ENCODE results near the gene OR6B2. TPM values are rescaled to one million over a fixed set of nuclear protein-coding genes. Genes with fewer than 3 reads are reported as not detected.

OR6B2 gene
- total RNA-seq, 1 donor from 2014 or later = not detected

- Histone ChIP-seq H3K36me3 (ENCODE audit: control insufficient read depth, insufficient read depth, low read length) (no peaks in the 10 kb centered on the region), H3K4me3 (ENCODE audit: low read depth, low read length) (no peak overlapping the region), H3K27me3 (ENCODE audit: control insufficient read depth, insufficient read depth, low read length) (peaks cover 6% of the 10 kb centered on the region)
- TF ChIP-seq CTCF (IDR thresholded peaks at IDR 0.05; ENCODE audit: insufficient read depth, low read length, severe bottlenecking) = no peak
- DNase-seq (ENCODE audit: low read depth) (no peak), FAIRE-seq (no peak)
Observed at GRCh38 chr2:240055177-240055917, 25.1 kb upstream of the OR6B2 start.

GRCh38 chr2:240053173-240054155 is 23.2 kb upstream of the OR6B2 start, which contains the start of gene OR6B3:
Gene OR6B3 (minus strand): TSS chr2:240053521.
- DNase-seq (ENCODE audit: low read depth) (no peak), FAIRE-seq (peak; percentile 50)
- TF ChIP-seq CTCF (IDR thresholded peaks at IDR 0.05; ENCODE audit: insufficient read depth, low read length, severe bottlenecking) = no peak
- Histone ChIP-seq H3K27me3 (ENCODE audit: control insufficient read depth, insufficient read depth, low read length) (peaks cover 6% of the 10 kb centered on the region), H3K4me3 (ENCODE audit: low read depth, low read length) (no peak within 1 kb of the TSS), H3K36me3 (ENCODE audit: control insufficient read depth, insufficient read depth, low read length) (no peaks in the 10 kb centered on the region)

GRCh38 chr2:240052524-240052923 is 22.3 kb upstream of the OR6B2 start:
- Histone ChIP-seq H3K4me3 (ENCODE audit: low read depth, low read length) (no peak overlapping the region), H3K36me3 (ENCODE audit: control insufficient read depth, insufficient read depth, low read length) (no peaks in the 10 kb centered on the region), H3K27me3 (ENCODE audit: control insufficient read depth, insufficient read depth, low read length) (peaks cover 6% of the 10 kb centered on the region)
- TF ChIP-seq CTCF (IDR thresholded peaks at IDR 0.05; ENCODE audit: insufficient read depth, low read length, severe bottlenecking) = no peak
- no peak for DNase-seq (ENCODE audit: low read depth)
- no peak for FAIRE-seq

- no peak overlapping the region for H3K4me3 ChIP-seq (ENCODE audit: low read depth, low read length)
- DNase-seq (ENCODE audit: low read depth) (no peak), FAIRE-seq (no peak)
- H3K27me3 ChIP-seq (ENCODE audit: control insufficient read depth, insufficient read depth, low read length) = peaks cover 6% of the 10 kb centered on the region
- TF ChIP-seq CTCF (IDR thresholded peaks at IDR 0.05; ENCODE audit: insufficient read depth, low read length, severe bottlenecking) = no peak
- H3K36me3 ChIP-seq (ENCODE audit: control insufficient read depth, insufficient read depth, low read length) = no peaks in the 10 kb centered on the region
Observed at GRCh38 chr2:240051697-240052096, 21.5 kb upstream of the OR6B2 start.

GRCh38 chr2:240050278-240050677 is 20.0 kb upstream of the OR6B2 start:
- Histone ChIP-seq H3K27me3 (ENCODE audit: control insufficient read depth, insufficient read depth, low read length) (peaks cover 6% of the 10 kb centered on the region), H3K36me3 (ENCODE audit: control insufficient read depth, insufficient read depth, low read length) (no peaks in the 10 kb centered on the region), H3K4me3 (ENCODE audit: low read depth, low read length) (no peak overlapping the region)
- FAIRE-seq = no peak
- no peak for TF ChIP-seq CTCF (IDR thresholded peaks at IDR 0.05; ENCODE audit: insufficient read depth, low read length, severe bottlenecking)
- DNase-seq (ENCODE audit: low read depth) = no peak

Measured in bronchial epithelial cell (primary cell).